ENCODE measurements around the gene CA10.

CA10 gene

DNA sequence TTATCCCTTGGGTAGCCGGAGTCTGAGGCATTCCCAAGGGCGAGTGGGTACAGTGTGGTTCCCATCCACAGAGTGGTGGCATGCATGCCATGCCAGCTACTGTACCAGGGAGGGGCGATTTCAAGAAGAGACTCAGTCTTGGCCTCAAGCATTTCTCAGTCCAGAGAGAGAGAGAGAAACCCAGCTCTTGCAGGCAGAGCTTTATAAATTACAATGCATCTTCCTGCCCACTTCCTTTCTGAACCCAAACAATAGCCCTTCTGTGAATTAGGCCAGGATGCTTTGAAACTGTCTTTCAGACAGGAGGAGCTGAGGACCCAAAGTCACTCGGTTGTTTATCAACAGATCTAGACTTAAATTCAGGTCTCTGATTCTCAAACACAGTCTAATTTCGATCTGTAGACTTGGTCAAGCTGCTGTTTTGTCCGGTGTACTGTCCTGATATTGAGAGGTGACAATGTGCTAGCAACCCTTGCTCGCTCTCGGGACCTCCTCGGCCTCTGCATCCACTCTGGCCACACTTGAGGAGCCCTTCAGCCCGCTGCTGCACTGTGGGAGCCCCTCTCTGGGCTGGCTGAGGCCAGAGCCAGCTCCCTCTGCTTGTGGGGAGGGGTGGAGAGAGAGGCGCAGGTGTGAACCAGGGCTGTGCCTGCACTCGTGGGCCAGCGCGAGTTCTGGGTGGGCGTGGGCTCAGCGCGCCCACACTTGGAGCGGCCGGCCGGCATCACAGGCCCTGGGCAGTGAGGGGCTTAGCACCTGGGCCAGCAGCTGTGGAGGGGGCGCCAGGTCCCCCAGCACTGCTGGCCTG, 490.2 kb downstream of the CA10 start:
- no peak for DNase-seq

DNA sequence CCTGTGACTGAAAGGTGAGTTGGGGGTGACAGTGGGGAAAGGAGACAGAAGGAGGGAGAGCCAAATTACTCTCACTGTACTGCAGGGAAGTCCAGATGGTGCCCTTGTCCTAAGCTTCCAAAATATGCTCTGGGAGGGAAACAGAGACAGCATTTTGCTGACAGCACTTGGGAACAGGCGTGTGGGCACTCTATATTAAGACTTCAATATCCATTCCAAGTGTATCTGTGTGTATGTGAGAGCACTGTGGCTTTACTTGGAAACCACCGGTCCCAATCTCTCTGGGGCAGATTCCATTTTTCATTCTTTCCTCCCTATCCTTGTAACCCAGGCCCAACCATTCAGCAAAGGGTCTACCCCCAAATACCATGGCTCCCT, 490.8 kb downstream of the CA10 start:
- DNase-seq = no peak

DNA sequence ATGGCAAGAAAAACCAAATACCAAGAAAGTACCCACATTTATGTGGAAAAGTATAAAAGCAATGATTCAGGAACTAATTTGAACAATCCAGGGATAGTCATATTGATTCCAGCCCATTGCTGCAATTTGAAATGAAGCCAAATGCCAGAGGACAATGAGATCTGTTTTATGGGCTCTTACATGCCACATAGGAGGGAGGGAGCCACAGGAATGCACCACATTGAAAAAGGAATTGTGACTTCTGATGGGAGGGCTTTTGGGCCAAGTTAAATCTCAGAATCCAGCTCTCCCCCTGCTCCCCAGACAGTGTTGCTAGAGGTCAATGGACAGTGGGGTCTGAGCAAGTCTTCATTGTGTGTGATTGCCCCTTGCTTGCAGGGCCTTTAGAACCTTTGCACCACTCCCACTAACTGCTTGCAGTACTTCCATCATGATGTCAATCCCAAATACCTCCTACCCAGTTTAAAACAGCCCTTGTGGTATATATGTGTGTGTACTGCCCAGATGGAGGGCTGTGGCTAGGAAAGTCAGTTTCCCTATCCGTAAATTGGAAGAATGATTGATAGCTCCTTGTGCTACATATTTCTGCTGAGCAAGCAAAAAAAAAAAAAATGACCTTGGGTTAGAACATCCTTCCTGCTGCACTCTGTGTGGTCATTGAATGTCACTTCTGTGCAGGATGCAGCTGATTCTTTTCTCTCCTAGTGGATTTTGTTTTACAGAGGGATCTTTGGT, 491.4 kb downstream of the CA10 start:
- no peak for DNase-seq

DNA sequence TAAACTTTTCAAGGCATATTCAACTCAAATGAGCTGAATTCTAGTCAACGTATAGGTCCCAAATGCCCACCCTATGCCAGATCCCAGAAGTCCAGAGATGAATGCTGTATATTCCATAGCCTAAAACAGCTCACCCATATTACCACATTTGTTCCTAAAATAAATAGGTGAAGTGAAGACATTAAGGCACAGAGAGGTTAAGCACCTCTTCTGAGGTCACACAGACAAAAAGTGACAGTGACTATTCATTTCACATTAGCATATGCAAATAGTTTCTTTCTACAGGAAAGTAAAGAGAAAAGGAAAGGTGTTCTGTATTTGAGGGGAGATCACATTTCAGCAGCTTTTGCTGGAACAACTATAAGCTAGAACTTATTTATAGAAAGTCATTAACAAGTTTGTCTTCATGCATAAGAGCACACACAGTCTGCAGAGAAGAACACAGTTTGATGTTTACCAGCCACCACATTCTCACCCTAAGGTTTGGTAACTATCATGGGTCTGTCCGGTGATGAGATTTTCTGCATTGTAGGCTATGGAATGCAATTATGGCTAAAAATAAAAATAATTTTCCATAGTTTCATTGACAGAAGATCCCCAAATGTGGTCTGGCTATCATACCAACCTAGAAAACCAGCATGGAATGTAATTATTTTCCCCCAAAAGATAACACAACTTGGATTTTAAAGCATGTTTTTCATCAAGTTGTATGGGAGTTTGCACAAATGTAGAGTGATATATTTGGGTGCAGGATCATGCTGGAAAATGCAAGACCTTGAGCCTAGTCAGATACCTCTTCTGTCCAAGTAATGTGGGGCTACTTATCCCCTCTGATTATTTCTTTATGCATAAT, 496.1 kb downstream of the CA10 start:
- no peak for DNase-seq

DNA sequence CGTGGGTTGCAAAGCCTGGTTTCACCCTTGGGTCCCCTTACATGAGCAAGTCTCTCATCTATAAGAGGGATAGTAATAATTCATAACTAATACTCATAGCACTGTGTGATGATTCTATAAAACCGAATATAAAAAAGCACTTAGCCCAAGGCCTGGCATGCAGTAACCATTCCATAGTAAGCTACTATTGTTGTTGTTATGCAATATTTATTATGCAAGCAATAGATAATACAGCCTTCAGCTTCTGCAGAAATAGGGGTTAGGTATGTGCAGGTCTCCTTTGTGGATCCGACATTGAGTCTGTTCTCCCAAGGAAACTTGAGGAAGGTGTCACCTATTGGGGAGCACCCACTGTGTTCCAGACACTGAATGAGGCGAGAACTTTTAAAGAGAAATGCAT, 497.1 kb downstream of the CA10 start:
- no peak for DNase-seq

DNA sequence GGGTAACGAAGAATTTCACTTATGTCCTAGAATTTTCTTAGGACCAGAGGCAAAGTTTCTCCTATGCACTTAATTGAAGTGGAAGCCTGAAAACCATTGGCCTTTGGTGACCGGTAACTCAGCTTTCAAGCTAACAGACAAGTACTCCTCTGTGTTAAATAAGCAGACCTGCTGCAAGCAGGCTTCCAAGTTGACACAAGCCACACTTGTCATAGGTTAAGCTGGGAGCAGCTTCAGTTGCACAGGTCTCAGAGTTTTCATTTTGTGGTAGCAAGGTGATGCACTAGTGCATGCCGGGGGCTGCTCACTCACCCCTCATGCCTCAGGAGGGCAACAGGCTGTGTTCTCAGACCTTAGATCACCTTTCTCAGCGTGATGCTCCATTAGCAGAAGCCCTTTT, 498.2 kb downstream of the CA10 start:
- no peak for DNase-seq

DNA sequence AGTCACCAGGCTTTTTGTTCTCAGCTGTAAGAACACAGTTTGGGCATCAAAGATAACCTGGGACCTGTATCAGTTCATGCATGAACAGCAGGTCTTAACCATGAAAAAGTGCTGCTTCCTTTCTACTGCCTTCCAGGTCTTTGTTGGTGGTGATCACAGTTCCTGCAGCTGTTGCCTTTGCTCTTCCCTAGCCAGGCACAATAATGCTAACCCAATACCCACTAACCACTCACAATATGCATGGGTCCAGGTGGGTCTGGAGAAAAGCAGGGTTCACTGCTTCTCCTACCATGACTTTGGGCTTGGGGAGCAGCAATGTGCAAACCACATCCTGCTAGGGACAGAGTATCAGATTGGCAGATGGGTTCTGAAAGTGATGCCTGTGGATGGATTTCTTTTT, 501.3 kb downstream of the CA10 start:
- DNase-seq = no peak

DNA sequence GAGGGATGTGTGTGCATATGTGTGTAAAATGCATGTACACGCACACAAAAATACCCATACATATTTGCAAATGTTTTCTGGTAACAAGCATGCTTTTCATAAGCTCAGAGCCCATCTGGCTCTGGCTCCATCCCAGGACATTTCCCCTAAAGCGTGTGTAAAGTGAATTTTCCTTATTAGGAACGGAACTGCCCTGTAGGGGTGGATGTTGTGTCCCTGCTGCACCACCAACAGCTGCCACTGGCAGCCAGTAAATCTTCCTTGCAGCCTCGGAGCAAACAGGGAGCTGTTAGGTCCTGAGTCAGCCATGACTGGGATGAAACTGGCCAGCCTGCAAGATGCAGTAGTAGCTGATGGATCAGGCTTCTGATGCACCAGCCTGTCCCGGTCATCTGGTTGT, 504.6 kb downstream of the CA10 start:
- DNase-seq = no peak

DNA sequence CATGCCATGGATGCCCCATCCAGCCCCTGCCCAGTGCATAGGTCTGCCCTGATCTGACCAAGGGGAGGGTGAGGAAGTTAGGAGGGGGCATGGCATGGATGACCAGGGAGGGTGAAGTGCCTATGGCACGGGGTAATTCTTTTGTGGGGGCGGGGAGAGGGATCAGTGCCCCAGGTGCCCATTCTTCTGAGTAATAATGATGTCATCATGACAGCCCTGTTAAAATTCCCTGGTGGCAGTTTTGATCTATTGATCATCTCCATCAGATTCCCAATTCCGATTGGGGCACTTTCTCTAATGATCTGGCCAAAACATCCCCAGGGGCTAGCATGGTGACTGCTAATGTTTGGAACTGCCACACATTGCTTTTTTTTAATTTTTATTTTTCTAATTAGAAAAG, 506.0 kb downstream of the CA10 start:
- no peak for DNase-seq

DNA sequence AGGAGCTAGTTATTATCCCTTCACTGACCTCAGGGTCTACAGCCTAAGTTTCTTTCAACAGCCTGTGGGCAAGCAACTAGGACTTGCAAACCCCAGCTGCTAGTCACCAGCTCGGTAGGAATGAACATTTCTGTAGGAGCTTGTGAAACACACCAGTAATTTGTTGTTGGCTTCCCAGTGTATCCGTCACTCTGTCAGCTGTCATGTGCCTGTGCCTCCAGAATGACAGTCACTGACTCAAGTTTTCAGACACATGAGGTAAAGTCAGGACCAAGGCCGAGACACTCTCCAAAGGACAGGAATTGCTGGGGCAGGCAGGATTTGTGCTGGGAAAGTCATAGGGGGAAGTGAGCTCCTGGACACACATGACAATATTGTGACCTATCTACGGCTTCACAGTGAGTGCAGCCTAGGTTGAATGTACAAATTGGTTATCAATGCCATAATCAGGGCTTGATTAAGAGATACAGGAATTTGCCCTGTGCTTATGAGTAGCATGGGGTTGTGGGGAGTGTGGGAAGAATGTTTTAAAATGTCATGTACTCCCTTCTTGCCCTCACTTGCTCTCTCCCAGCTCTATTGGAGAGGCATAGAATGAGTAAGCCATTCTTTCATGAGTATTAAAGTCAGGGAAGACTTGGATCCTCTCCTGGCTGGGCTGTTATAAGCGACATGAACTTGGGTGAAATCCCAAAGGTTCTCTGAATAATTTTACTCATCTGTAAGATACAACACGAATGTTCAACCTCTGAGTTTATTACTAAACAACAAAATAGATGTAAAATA, 506.8 kb downstream of the CA10 start:
- no peak for DNase-seq

DNA sequence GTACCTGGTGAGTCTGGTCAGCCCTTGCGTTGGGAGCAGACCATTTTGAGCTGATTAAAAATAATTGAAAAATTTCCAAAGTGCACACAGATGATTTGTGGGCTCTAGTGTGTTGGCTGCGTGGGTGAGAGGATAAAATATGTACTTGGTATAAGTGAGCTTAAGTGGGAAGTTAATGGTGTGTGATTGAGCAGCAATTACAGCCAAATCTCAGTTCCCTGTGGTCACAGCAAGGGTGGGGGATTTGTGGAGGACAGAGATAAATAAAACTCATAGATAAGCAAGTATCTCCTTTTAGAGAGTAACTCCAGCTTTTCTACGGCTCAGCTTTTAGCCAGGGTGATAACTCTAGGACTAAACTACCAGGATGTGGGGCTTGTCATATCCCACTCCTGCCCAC, 507.7 kb downstream of the CA10 start:
- DNase-seq = no peak

DNA sequence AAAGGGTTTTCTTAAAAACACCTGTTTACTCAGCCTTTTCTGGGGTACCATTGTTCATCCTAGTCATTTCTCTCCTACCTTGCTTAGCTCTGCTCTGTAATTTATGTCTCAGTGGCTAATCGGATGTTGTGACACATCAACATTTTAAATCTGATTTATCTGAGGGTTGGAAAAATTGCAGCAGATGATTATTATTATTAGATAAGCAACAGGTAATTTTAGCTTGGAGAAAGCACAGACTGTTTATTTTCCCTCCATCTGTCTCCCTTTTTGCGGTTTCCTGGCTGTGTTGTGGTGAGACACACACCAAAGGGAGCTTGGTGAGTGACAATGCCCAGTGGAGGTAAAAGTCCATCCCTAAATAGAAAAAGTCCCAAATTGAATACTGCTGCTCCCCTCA, 508.3 kb downstream of the CA10 start:
- DNase-seq = no peak

DNA sequence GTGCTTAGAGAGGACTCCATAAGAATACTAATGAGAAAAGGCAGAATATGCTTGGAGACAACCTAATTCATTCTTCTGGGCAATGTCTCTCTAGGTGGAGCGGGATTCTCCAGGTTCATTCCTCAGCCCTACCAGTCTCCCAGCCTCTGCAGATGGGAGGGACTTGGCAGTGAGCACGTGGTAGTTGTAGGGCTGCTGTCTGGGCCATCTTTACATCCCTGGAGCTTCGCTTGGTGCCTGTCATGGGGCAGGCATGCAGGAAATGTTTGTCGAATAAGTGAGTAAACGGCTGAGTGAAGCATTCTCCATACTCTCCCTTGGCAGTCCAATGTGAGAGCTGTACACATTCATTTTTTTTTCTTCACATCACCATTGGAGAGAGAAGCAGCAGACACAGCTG, 510.7 kb downstream of the CA10 start:
- DNase-seq = no peak

DNA sequence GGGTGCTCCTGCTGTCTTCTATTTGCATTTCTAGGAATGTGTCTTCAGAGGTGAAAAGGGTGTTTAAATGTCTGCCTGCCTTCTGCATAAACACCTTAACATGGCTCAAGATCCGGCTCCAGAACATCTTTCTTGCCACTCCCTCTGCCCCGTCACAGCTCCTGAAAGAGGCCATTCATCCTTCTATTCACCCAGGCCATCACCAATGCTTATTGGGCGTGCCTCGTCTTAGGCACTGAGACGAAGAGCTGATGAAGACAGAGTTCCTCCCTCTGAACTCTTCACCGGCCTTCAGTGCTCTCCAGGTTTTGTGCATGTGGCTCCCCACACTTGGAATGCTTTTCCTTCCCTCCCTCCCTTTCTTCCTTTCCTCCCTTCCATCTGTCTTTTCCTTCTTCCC, 511.4 kb downstream of the CA10 start:
- DNase-seq = no peak

DNA sequence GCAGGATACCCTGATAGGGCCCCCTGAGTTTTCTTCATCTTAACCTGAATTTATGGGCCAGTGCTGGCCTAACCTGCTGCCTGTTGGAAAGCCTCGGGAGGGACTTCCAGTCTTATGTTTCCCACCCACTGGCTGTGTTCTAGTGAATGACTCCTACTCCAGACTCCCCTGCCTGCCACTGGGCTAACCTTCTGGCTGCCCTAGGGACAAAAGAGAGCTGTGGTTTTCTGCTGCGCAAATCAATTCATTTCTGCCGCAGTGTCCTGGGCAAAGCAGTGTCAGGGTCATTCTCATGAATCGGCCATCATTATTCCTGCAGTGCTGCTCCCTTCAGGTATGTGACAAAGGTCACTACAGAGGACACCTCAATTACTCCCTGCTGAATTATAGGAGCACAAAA, 512.0 kb downstream of the CA10 start:
- no peak for DNase-seq

DNA sequence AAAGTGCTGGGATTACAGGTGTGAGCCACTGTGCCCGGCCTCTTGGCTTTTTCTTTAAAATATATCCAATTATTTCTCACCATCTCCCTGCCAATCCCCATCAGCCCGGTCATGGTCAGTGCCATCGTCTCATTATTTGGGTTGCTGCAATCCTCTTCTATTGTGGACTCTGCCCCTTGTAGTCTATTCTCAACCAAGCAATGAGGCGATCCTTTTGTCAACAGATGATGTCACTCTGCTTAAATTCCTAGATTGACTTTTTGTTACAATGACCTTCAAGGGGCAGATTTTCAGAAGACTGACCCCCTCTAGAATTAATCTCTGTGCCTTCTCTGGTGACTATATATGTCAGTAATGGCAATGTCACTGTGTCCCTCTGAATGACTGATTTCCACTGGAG, 513.5 kb downstream of the CA10 start:
- DNase-seq = no peak

DNA sequence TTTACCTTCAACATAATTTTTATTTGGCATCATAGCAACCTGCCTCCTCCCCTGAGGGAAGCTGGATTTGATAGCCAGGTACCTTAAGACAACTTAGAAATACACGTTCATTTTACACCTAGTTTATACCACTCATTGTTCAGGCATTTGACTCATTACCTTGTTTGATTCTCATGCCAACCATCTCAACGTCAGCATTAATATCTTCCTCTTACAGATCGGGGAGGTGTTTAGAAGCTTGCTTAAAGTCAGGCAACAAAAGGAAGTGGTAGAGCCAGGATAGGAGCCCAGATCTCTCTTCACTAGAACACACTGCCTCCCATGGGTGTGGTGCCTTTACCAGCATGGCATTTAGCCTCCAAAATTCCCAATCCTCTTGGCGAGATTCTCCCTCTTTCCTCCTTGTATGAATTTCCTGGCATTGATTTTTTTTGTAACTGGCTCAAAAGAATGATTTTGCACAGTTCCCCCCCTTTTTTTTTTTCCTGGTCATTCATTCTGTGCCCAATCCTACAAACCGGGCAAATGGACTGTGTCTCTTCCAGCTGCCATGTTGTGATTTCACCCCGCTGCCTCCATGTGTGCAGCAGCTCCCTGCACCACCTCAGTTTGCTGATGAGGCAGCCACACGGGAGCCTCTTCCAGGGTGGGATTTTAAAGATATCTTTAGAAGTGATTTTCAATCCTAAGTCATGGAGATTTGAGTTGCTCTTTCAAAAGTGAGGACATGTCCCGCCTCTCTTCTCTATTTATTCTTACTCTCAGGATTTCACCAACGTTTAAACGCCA, 514.6 kb downstream of the CA10 start:
- no peak for DNase-seq

DNA sequence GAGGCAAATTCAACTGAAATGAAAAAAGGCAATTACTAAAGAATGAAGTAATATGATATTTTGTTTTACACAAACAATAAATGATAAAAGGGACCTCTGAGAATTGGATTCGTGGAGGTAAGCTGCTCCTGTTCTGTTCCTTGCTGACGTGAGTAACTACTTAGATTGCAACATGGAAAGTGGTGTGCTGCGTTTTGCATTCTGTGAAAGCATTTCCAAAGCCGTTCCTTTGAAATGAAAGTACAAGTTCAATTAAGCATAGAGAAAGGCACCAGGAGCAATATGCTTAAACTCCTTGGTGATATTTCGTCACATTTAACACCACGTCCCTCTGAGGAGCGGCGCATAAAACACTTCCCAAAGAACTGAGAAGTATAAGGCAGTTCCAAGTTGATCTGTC, 516.5 kb downstream of the CA10 start:
- DNase-seq = no peak

DNA sequence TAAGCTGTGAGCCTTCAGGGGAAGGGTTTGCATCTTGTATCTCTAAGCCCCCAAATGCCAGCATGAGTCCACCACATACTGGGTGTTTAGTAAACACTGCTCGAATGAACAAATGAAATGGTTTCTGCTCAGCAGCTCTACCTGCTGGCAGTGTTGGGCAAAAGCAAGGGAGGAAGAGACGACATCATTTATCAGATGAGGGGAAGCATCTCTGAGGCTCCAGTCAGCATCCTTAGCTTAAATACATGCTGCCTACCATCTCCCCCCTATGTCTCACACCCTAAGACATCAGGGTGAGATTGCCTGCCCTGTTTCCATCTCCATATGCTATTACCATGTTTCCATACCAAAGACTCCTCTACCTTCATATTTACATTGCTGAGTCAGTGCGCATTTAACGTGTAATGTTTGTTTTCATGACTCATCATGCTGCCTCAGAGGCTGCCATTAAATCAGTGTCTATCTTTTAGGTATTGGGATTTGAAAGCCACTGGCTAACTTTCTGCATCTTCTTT, 518.3 kb downstream of the CA10 start:
- peak; percentile 35 for DNase-seq

DNA sequence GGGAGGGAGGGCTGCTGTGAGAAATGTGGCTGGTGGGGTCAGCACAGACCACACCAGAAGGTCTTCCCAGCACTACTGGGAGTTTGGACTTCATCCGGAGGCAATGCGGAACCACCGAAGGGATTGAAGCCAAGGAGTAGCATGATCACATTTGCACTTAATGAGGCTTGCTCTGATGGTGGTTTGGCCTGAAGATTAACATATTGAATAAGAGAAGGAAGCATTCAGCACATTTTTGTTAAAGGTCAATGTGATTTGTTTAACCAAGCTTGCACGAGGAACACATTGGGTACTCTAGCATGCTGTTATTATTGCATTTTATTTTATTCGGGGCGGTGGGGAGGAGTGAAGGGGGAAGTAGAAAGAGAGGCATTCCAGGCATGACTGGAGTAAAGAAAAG, 519.5 kb downstream of the CA10 start:
- DNase-seq = no peak

DNA sequence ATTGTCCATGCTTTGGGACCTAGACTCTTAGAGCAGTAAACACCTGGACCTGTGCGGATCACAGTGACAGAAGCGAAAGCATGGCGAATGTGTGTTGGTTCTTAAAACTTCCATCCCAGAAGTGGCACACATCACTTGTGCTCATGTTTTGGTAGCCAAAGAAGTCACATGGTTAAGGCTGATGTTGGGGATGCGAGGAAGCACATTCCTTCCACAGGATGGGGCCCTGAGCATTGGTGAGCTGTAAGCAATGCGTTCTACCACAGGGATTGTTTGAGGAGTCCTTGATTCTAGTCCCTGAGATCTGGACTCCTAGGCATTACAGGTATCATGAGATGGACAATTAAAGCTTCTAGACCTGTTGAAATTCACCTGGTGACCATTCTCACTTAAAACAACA, 522.2 kb downstream of the CA10 start:
- no peak for DNase-seq

DNA sequence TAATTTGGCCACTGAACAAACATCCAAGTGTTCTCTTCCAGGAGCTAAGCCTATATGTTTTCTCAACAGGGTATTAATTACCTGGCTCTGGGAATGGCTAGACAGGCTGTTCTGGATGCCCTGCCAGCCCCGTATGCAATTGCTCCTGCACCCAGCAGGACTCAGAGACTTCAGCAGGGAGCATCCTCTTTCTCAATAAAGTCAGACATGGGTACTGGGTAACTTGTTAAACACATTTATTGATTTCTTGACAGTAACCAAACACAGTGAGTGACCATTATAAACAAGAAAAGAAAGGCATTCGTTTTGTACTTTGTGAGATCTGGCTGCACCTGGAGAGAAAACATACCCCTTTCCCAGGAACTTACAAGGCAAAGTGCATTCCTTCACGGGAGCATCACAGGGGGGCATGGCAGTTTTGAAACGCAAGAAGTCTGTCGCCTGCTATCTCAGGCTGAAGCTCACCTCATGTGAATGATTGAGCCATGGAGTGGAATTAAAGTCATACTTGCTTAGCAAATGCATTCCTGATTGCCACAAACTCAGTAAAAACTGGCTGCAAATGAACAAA, 528.3 kb downstream of the CA10 start:
- no peak for DNase-seq
